Activated T-helper 2 cell treated with anti-CD3 and anti-CD28 coated beads, Interferon-gamma antibody, Interleukin-2, Interleukin-4, amounts not matched to agents 10 μg/mL and 5 μg/mL and 100 μg/mL, durations not matched to agents 14 hours and 24 hours and 36 hours (primary cell): ENCODE results near the gene TMED6. TPM values are rescaled to one million over a fixed set of nuclear protein-coding genes. Genes with fewer than 3 reads are reported as not detected.

ENCODE experiments used
- DNase-seq: peaks from one replicate; pipeline ENCODE4 v3.0.0; 2021; ENCODE audit warnings: low spot score
- H3K27ac Mint-ChIP-seq: one replicate; pipeline ENCODE4 v1.8.0; 2021; ENCODE audit warnings: mixed read lengths
- H3K27me3 Mint-ChIP-seq: one replicate; pipeline ENCODE4 v1.8.0; 2021; ENCODE audit warnings: low read depth, mixed read lengths
- H3K36me3 Mint-ChIP-seq: one replicate; pipeline ENCODE4 v1.8.0; 2021; ENCODE audit warnings: low read depth, mixed read lengths
- H3K4me1 Mint-ChIP-seq: one replicate; pipeline ENCODE4 v1.8.0; 2021; ENCODE audit warnings: low read depth, mixed read lengths
- H3K4me3 Mint-ChIP-seq: one replicate; pipeline ENCODE4 v1.8.0; 2021; ENCODE audit warnings: low read depth, mild to moderate bottlenecking, moderate library complexity, mixed read lengths
- H3K9me3 Mint-ChIP-seq: one replicate; pipeline ENCODE4 v1.8.0; 2021; ENCODE audit warnings: mixed read lengths
- intact Hi-C: fragments of 100-400 bp; cut with micrococcal nuclease; formaldehyde crosslinking; loops from one replicate; pipeline ENCODE4 v1.15.1; 2023
- total RNA-seq: library from RNA; stranded (reverse); gene quantifications from 2 replicates; pipeline ENCODE4 v1.2.3, GENCODE V29; 2022

Gene TMED6
- total RNA-seq, 1 donor from 2014 or later, result 1.9 TPM

DNA sequence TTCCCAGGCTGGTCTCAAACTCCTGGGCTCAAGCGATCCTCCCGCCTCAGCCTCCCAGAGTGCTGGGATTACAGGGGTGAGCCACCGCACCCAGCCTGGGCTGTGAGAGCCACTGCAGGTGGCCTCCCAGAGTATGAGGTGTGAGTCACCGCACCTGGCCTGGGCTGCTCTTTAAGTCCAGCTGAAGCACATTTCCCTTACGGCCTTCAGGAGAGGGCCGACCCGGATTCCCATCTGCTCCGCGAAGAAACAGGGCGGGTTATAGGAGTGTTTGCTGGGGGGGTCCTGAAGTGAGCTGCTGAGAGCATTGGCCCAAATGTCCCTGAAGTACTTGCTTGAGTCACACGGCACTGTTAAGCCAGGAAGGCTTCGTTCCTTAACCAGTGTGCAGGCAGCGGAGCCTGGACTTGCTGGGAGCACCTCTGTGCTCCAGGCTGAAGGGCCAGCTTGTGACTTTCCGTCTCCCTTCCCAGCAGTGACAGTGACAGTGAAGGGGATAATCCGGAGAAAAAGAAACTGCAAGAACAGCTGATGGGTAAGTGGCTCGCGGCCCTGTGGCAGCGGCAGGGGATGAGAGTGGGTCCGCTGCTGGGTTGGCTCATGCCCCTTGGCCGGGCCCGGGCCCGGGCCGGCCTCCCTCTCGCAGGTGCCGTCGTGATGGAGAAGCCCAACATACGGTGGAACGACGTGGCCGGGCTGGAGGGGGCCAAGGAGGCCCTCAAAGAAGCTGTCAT lies 33.2 kb downstream of the TMED6 start:
- no peak for DNase-seq
- Mint-ChIP-seq H3K9me3 (no peaks in the 10 kb centered on the region), H3K27ac (no peak overlapping the region), H3K4me1 (peaks cover 4% of the 10 kb centered on the region), H3K27me3 (no peaks in the 10 kb centered on the region), H3K4me3 (no peak overlapping the region), H3K36me3 (peaks cover 79% of the 10 kb centered on the region)
- intact Hi-C loops, result no loop called here

DNA sequence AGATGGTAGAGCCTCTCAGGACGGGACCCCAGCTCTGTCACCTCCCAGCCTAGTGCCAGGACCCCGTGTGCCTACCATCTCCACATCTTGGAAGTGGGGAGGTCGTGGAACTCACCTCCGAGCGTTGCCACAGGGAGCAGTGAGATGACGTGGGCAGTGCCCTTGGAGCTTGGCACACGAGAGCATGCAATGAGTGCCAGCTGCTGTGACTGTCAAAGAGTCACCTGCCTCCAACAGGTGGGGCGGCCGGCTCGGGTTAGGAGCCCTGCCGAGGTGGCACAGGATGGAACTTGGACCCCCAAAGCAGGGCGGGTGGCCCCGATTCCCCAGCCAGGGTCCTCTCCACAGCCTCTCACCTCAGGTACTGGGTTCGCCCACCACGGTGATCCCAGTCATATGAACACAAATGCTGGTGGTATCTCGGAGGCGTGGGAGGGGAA lies 35.0 kb downstream of the TMED6 start:
- H3K4me3 Mint-ChIP-seq, result no peak overlapping the region

DNA sequence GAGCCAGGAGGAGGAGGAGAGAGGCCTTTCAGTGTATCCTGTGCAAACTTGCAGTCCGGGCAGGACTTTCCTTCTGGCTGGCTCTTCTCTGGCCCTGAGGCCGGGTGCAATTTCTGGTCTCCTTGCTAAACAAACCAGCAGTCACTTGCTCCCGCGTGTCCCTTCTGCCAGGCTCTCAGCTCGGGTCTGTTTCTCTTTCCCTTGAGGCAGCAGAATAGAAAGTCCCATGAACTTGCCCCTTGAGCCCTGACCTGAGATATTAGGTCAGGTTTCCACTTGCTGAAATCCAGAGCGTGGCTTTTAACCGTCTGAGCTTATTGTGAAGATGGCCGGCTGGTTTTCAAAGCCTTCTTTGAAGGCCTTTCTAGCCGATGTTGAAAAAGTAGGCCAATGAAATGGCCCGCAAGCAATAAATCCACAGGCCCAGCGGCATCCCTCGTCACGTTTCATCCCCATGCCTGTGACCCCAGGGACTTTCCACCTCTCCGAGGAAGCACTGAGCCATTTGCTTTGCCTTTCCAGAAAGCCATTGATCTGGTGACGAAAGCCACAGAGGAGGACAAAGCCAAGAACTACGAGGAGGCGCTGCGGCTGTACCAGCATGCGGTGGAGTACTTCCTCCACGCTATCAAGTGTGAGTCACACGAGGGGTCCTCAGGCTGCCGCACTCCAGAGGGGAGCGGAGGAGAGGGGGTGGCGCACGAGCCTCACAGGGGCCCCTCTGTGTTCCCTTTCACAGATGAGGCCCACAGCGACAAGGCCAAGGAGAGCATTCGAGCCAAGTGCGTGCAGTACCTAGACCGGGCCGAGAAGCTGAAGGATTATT lies 35.9 kb downstream of the TMED6 start:
- DNase-seq, result no peak
- peaks cover 63% of the 10 kb centered on the region for H3K36me3 Mint-ChIP-seq

More for the DNA sequence above, 35.0 kb downstream of the TMED6 start:
- Mint-ChIP-seq H3K9me3 (no peaks in the 10 kb centered on the region), H3K27ac (no peak overlapping the region), H3K36me3 (peaks cover 71% of the 10 kb centered on the region), H3K27me3 (no peaks in the 10 kb centered on the region), H3K4me1 (peaks cover 13% of the 10 kb centered on the region)
- no peak for DNase-seq
- intact Hi-C loops, result no loop called here

DNA sequence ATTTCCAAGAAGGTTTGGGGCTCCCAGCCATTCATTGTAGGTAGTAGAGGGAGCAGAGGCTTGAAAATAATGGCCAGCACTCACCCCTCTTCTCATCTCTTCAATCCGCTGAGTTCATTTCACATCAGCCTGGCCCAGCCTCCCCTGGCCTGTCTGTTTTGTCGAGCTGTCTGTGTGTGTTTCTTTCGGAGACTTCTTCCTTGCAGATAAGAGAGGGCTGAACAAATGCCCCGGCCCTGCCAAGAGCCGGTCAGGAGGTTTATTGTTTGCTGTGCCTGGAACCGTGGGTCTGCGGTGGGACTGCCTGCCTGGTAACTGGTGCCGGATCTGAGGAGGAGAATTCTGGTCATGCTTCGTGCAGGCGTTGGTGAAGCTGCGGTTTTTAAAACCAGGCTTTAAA lies 37.1 kb downstream of the TMED6 start:
- Mint-ChIP-seq H3K4me3 (no peak overlapping the region), H3K36me3 (peaks cover 61% of the 10 kb centered on the region), H3K9me3 (no peaks in the 10 kb centered on the region), H3K4me1 (peaks cover 17% of the 10 kb centered on the region), H3K27me3 (no peaks in the 10 kb centered on the region), H3K27ac (no peak overlapping the region)
- DNase-seq, result no peak
- intact Hi-C loops, result no loop called here

More for the DNA sequence above, 35.9 kb downstream of the TMED6 start:
- Mint-ChIP-seq H3K4me3 (no peak overlapping the region), H3K9me3 (no peaks in the 10 kb centered on the region), H3K27me3 (no peaks in the 10 kb centered on the region), H3K27ac (no peak overlapping the region), H3K4me1 (peaks cover 15% of the 10 kb centered on the region)
- intact Hi-C loops, result no loop called here

DNA sequence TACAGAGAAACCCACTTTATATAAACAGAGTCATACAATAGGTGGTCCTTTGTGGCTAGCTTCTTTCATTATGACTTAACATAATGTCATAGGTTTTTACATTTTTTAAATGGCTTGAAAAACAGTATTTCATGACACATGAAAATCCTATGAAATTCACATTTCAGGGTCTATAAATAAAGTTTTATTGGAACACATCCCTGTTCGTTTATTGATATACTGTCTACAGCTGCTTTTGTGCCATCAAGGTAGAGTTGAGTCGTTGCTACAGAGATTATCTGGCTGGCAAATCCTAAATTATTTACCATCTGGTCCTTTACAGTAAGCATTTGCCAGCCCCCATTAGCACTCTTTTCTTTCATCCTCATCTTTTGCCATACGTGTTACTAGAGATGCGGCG lies 38.1 kb downstream of the TMED6 start:
- H3K36me3 Mint-ChIP-seq, result peaks cover 52% of the 10 kb centered on the region
- peak overlapping the region; percentile 61 for H3K4me3 Mint-ChIP-seq
- no peaks in the 10 kb centered on the region for H3K27me3 Mint-ChIP-seq
- intact Hi-C loops, result no loop called here
- no peak for DNase-seq
- peaks cover 17% of the 10 kb centered on the region for H3K4me1 Mint-ChIP-seq
- H3K9me3 Mint-ChIP-seq, result no peaks in the 10 kb centered on the region
- H3K27ac Mint-ChIP-seq, result peak overlapping the region; percentile 45

DNA sequence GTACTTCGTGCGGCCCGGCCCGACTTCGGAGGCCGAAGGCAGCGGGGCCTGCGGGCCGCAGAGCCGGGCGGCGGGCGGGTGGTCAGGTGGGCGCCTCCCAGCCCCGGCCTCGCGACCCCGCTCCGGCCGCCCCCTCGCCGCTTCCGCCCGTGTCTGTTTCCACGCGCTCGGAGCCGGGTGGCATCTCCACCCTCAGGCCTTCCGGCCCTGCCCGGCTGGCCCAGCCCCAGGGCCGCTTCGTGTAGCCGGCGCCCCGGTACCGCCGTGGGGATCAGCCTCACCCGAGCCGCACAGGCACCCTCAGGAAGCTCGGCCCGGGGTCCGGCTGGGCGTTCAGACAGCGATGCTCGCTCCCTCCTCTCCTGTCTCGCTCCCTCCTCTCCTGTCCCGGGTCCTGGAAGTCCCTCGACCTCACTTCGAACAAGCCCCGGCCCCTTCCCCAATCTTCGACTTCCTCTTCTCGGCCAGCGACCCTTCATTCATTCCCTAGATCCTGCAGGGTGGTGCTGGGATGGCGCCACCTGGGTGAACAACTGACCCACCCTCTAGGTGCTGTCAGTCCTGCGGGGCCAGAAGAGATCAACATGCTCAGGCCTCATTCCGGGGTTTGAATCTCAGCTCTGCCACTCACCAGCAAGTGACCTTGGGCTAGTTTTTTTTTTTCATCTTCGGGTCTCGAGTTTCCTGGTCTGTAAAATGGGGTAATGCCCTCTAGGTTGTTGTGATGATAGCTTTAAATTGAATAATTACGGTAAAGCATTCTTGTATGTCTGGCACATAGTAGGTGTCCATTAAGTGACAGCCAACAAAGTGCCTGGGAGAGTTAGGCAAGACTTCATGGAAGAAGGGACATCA lies 39.8 kb downstream of the TMED6 start:
- Mint-ChIP-seq H3K27ac (peak overlapping the region; percentile 98), H3K4me1 (peaks cover 17% of the 10 kb centered on the region), H3K27me3 (no peaks in the 10 kb centered on the region), H3K9me3 (no peaks in the 10 kb centered on the region), H3K36me3 (peaks cover 46% of the 10 kb centered on the region), H3K4me3 (peak overlapping the region; percentile 100)
- no peak for DNase-seq
- intact Hi-C loops, result loop anchor here (1.0 kb wide), 2 partner anchors 19 to 28 kb away; partner anchors contain the start of genes COG8, NIP7 and PDF

DNA sequence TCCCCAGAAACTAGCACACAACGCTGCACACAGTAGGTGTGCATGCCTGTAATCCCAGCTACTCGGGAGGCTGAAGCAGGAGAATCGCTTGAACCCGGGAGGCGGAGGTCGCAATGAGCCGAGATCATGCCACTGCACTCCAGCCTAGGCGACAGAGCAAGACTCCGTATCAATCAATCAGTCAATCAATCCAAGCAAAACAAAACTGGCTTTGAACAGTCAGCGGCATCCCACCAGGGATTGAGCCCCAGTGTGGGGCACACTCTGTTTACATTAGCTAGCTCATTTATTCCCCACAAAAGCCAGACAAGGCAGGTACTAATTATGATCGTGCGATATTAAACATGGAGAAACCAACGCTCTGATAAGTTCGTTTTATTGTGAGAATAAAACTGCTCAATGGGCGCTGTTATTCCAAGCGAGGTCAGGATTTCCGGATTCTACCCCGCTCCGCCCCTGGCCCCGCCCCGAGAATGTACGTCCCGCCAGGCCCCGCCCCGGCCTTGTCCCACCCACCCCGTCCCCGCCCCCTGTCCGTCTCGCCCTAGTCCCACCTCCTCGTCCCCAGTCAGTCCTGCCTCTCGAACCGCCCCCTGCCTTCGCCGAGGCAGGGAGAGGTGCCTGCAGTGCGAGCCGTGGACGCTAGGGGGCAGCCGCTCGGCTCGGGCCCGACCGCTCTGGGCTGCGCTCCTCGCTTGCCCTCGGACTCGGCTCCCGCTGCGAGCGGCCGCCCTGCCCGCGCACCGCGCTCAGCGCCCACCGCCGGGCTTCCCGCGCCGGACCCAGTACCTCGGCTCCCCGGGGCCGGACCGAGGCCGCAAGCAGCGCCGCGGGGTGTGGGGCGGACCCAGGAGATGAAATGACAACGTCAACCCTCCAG lies 40.7 kb downstream of the TMED6 start, which contains the start of gene VPS4A:
Gene VPS4A, plus strand, starts transcription at position 698 of the 880 bp plus-strand sequence. Its CDS starts 162 bp downstream, at position 860.
- intact Hi-C loops, result loop anchor here (1.0 kb wide), 2 partner anchors 19 to 28 kb away; partner anchors contain the start of genes COG8, NIP7 and PDF
- peak within 1 kb of the TSS; percentile 100 for H3K4me3 Mint-ChIP-seq
- H3K9me3 Mint-ChIP-seq, result no peaks in the 10 kb centered on the region
- peak within 1 kb of the TSS; percentile 98 for H3K27ac Mint-ChIP-seq
- peaks cover 17% of the 10 kb centered on the region for H3K4me1 Mint-ChIP-seq
- peaks cover 40% of the 10 kb centered on the region for H3K36me3 Mint-ChIP-seq
- peak; percentile 97 for DNase-seq
- H3K27me3 Mint-ChIP-seq, result no peaks in the 10 kb centered on the region

DNA sequence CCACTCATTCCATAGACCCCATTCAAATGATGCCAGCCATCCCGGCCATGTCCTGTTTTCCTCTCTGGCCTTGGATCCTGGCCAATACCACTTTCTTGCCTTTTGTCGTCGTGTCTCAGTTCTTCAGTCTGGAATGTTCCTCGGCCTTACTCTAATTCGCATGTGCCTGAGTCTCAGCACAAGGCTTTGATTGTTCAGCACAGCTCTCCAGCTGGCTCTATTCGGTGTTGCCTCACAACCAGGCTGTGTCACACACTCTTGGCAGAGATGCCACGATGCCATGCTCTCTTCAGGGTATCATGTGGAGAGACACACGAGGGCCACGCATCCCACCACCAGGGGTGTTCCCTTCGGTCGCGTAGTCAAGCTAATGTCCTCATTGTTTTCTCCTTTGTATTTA lies 42.3 kb downstream of the TMED6 start:
- Mint-ChIP-seq H3K36me3 (peaks cover 30% of the 10 kb centered on the region), H3K27ac (no peak overlapping the region), H3K9me3 (no peaks in the 10 kb centered on the region), H3K4me3 (no peak overlapping the region), H3K27me3 (no peaks in the 10 kb centered on the region), H3K4me1 (peaks cover 17% of the 10 kb centered on the region)
- intact Hi-C loops, result no loop called here
- DNase-seq, result no peak

DNA sequence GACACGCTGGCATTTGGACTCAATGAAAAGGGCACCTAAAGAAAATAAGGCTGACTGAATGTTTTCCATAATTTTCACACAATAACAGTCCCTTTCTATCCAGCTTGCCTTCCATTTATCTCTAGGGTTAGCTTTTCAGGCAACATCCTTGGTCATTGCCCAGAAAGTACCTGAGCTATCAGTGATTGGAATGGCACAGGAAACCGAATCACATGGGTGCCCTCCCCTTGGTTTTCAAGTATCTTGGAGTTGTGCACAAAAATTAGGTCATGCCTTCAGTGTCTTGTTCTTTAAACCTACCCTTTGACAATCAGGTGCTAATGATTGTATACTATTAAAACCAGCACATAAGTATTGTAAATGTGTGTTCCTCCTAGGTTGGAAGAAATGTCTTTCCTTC lies 43.7 kb downstream of the TMED6 start:
- intact Hi-C loops, result no loop called here
- DNase-seq, result no peak
- Mint-ChIP-seq H3K9me3 (no peaks in the 10 kb centered on the region), H3K36me3 (peaks cover 20% of the 10 kb centered on the region), H3K4me1 (peaks cover 10% of the 10 kb centered on the region), H3K27ac (no peak overlapping the region), H3K4me3 (no peak overlapping the region), H3K27me3 (no peaks in the 10 kb centered on the region)

DNA sequence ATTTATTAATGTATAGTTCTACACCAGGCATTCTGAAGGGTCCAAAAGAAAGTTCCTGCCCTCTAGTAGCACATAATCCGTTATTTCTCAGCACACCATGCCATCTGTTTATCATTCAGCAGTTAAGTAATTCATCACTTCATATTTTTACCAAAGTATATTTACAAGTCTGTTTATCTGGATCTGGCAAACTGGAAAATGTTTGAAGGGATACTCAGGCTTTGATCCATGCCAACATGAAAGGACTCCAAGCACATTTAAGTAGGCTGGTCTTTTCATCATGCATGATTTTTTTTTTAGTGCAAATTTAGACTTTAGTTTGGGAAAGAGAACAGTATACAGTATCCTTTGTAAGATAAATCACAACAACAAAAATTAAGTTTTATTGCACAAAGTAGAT lies 44.5 kb downstream of the TMED6 start:
- Mint-ChIP-seq H3K4me1 (peaks cover 7% of the 10 kb centered on the region), H3K9me3 (no peaks in the 10 kb centered on the region), H3K27ac (no peak overlapping the region), H3K27me3 (no peaks in the 10 kb centered on the region), H3K4me3 (no peak overlapping the region), H3K36me3 (peaks cover 18% of the 10 kb centered on the region)
- intact Hi-C loops, result no loop called here
- no peak for DNase-seq

DNA sequence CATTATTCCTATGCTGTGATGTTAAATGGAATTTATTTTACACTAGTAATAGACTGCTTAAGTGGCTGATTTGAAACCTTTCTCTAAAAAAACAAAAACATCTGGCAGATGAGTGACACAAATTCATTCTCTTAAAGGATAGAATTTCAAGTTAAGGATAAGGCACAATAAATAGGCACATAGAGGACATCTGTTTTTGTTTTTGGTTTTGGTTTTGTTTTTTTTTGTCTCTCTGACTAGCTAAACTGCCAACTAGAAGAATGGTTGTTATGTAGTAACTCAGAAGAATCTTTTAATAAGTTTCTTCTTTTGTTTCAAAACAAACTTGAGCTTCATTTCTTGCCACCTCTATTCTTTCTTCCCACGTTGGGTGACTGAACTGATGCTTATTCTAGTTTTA lies 45.6 kb downstream of the TMED6 start:
- Mint-ChIP-seq H3K4me1 (peaks cover 3% of the 10 kb centered on the region), H3K27ac (no peak overlapping the region), H3K9me3 (no peaks in the 10 kb centered on the region), H3K36me3 (peaks cover 18% of the 10 kb centered on the region), H3K27me3 (no peaks in the 10 kb centered on the region), H3K4me3 (no peak overlapping the region)
- intact Hi-C loops, result no loop called here
- no peak for DNase-seq
